B cell (primary cell): ENCODE measurements around the gene ABCC1. TPM values are rescaled to one million over a fixed set of nuclear protein-coding genes. Genes with fewer than 3 reads are reported as not detected.
A peak's percentile ranks its signal among the peaks of the same experiment; 100 is the strongest.

ENCODE experiments used
- ATAC-seq: fragments of 200-7000 bp; cut with Tn5 transposase; one replicate; pipeline ENCODE4 v1.10.0; 2021; ENCODE audit warnings: low read depth, mild to moderate bottlenecking, moderate number of reproducible peaks, moderate library complexity
- CTCF ChIA-PET: fragments of 350-600 bp; sonication (Branson Sonifier 250); formaldehyde crosslinking; loops from one replicate; lab custom pipeline; 2021; ENCODE audit warnings: antibody characterized with exemption, inconsistent platforms; lab: Charles Lee
- POLR2A ChIA-PET: fragments of 350-600 bp; sonication (Branson Sonifier 250); formaldehyde crosslinking; loops from one replicate; lab custom pipeline; 2021; ENCODE audit warnings: antibody characterized with exemption; lab: Charles Lee
- DNase-seq: peaks from one replicate; pipeline ENCODE4 v3.0.0; 2013
- H2AFZ ChIP-seq: 2 replicates; pipeline ENCODE4 v1.6.1; 2012; ENCODE audit warnings: mild to moderate bottlenecking, low read depth, low read length; ENCODE audit not compliant: insufficient read depth, poor library complexity, severe bottlenecking
- H3K27ac ChIP-seq, 2 donors: 1 replicate in 1 of 2; 2 replicates in 1 of 2; pipeline ENCODE4 v1.5.1; 2012 to 2013; ENCODE audit warnings: low read length in 2 of 2, mild to moderate bottlenecking in 2 of 2, moderate library complexity in 1 of 2
- H3K27me3 ChIP-seq, 4 experiments: fragments of 200-600 bp in 1 of 4; sonication (generic) in 1 of 4; replicated peaks in 1 of 4; 1 replicate in 2 of 4; 2 replicates in 2 of 4; pipeline versions ENCODE4 v1.6.1 to v1.7.0; 2013 to 2016; ENCODE audit warnings: low read length in 3 of 4, mild to moderate bottlenecking in 2 of 4, mixed read lengths in 1 of 4, moderate library complexity in 1 of 4; ENCODE audit not compliant: insufficient read depth in 4 of 4, control insufficient read depth in 3 of 4; ENCODE audit errors: control extremely low read depth in 1 of 4
- H3K36me3 ChIP-seq, 2 experiments: replicated peaks in 1 of 2; 1 replicate in 1 of 2; 2 replicates in 1 of 2; pipeline versions ENCODE4 v1.6.1 to v1.7.1; 2013; ENCODE audit warnings: low read length in 1 of 2; ENCODE audit not compliant: insufficient read depth in 2 of 2, control insufficient read depth in 1 of 2; ENCODE audit errors: control extremely low read depth in 1 of 2, extremely low read depth in 1 of 2
- H3K4me1 ChIP-seq, 2 donors: fragments of 200-600 bp in 1 of 2; sonication (generic) in 1 of 2; 1 replicate in 1 of 2; 2 replicates in 1 of 2; pipeline versions ENCODE4 v1.5.1 to v1.6.1; 2013 to 2017; ENCODE audit warnings: low read length in 2 of 2; ENCODE audit not compliant: control insufficient read depth in 2 of 2, insufficient read depth in 2 of 2
- H3K4me2 ChIP-seq: replicated peaks from 2 replicates; pipeline ENCODE3; 2012; ENCODE audit warnings: mild to moderate bottlenecking, low read depth, low read length; ENCODE audit not compliant: poor library complexity, severe bottlenecking
- H3K4me3 ChIP-seq, 5 experiments: fragments of 200-600 bp in 1 of 5; sonication (generic) in 1 of 5; 1 replicate in 3 of 5; 2 replicates in 2 of 5; pipeline versions ENCODE4 v1.5.1 to v1.7.0; 2011 to 2016; ENCODE audit warnings: low read length in 4 of 5, mild to moderate bottlenecking in 4 of 5, low read depth in 2 of 5, control low read depth in 1 of 5, moderate library complexity in 1 of 5; ENCODE audit not compliant: insufficient read depth in 1 of 5; ENCODE audit errors: control extremely low read depth in 1 of 5, extremely low read depth in 1 of 5
- H3K79me2 ChIP-seq: fragments of 200-600 bp; sonication (generic); one replicate; pipeline ENCODE4 v1.6.0; 2016; ENCODE audit warnings: low read length; ENCODE audit not compliant: control insufficient read depth, insufficient read depth
- H3K9ac ChIP-seq: fragments of 200-600 bp; sonication (generic); 2 replicates; pipeline ENCODE4 v1.6.1; 2017; ENCODE audit warnings: mild to moderate bottlenecking, low read length, moderate library complexity
- H3K9me3 ChIP-seq, 3 donors: one replicate each; pipeline versions ENCODE4 v1.6.1 to v1.7.1; 2013; ENCODE audit warnings: low read length in 2 of 3; ENCODE audit not compliant: control insufficient read depth in 2 of 3, insufficient read depth in 1 of 3; ENCODE audit errors: control extremely low read depth in 1 of 3
- H4K20me1 ChIP-seq: 2 replicates; pipeline ENCODE4 v1.6.0; 2012; ENCODE audit warnings: mild to moderate bottlenecking, low read length; ENCODE audit not compliant: insufficient read depth, control insufficient read depth, poor library complexity, severe bottlenecking
- H3K27ac Mint-ChIP-seq: one replicate; pipeline ENCODE4 v1.8.0; 2021; ENCODE audit warnings: mixed read lengths
- H3K27me3 Mint-ChIP-seq: one replicate; pipeline ENCODE4 v1.8.0; 2021; ENCODE audit warnings: mixed read lengths
- H3K4me1 Mint-ChIP-seq: one replicate; pipeline ENCODE4 v1.8.0; 2021; ENCODE audit warnings: mixed read lengths
- H3K4me3 Mint-ChIP-seq: one replicate; pipeline ENCODE4 v1.8.0; 2021; ENCODE audit warnings: mixed read lengths
- H3K9me3 Mint-ChIP-seq: one replicate; pipeline ENCODE4 v1.8.0; 2022; ENCODE audit warnings: mixed read lengths; ENCODE audit not compliant: insufficient read depth
- CTCF ChIP-seq: fragments of 200-600 bp; IDR thresholded peaks from one replicate; pipeline ENCODE4 v1.8.0; 2022; ENCODE audit warnings: antibody characterized with exemption, mild to moderate bottlenecking
- EZH2 ChIP-seq: IDR thresholded peaks from 2 replicates; pipeline ENCODE4 v1.6.1; 2012; ENCODE audit warnings: borderline replicate concordance, low read depth, mild to moderate bottlenecking, moderate library complexity, low read length; ENCODE audit not compliant: insufficient read depth, poor library complexity, severe bottlenecking
- WGBS: methylation state at CpG from one replicate; pipeline ENCODE4 v1.1.5; 2013; ENCODE audit warnings: missing lambda C conversion rate; ENCODE audit not compliant: insufficient coverage; 5-methylcytosine and 5-hydroxymethylcytosine counted together
- intact Hi-C: fragments of 100-400 bp; cut with micrococcal nuclease; formaldehyde crosslinking; loops from one replicate; pipeline ENCODE4 v1.10.0; 2022
- polyA plus RNA-seq: library from polyadenylated mRNA; depleted of rRNA; stranded (reverse); fragments of >200 nt; gene quantifications from 2 replicates; pipeline ENCODE4 v1.2.3, GENCODE V29; 2012
- total RNA-seq, 2 donors: library from RNA; stranded (reverse); fragments of 120-200 nt in 1 of 2; gene quantifications; 1 replicate in 1 of 2; 2 replicates in 1 of 2; pipeline versions ENCODE4 v1.2.3 to v1.2.4, GENCODE V29; 2013 to 2022

ABCC1 gene
- total and polyA plus RNA-seq, 2 donors (not counting 1 experiment from before 2014, with no cell fraction given): 21.8 to 73.0 TPM

DNA sequence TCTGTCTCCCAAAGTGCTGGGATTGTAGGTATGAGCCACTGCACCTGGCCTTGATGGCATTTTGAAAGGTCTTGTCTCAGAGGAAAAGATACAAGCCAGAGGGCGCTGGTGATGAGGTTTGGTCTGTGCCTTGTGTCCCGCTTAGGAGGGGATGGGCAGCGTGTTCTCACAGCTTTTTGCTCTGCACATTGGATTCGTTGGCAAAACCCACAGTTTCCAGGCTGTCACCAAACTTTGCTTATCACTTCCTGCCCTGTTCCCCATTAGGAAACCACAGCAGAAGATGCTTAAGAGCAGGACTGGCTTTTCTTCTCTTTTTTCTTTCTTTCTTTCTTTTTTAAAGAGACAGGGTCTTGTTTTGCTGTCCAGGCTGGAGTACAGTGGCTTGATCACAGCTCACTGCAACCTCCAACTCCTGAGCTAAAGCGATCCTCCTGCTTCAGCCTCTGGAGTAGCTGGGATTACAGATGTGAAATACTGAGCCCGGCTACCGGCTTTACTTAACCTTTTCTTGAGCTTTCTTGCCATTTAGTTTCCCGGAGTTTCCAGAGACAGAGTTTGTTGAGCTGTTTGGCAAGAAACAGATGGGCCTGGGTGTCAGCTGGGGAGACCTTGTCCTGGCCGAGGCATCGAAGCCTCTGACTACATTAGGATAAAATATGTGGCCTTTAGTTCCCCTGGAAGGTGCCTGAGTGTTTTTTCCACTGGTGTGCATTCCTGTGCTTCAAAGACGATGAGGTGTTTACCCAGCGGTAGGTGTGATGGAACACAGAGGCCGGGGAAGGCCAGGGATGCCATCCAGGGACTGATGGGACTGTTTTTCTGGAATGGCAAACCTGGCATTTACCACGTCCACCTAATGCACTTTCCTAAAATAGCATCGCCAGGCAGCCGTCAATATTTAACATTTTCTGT is 112.9 kb downstream of the ABCC1 start:
- WGBS: 25% methylated on average over 8 of the region's 16 CpGs
- TF ChIP-seq EZH2: no peak
- no peak for TF ChIP-seq CTCF
- ChIA-PET POLR2A (no interaction called here), CTCF (interaction anchor here (0.8 to 1.2 kb wide), 4 partner anchors 10 to 189 kb away, joined by 3 to 4 read pairs (median 3); partner anchors contain the start of gene CEP20)
- Histone ChIP-seq H3K36me3 (peaks cover 14 to 35% of the 10 kb centered on the region in 2 experiments), H3K4me1 (peaks cover 11 to 18% of the 10 kb centered on the region in 2 donors), H4K20me1 (peaks cover 5% of the 10 kb centered on the region), H2AFZ (no peak overlapping the region), H3K4me3 (no peak overlapping the region), H3K9ac (no peak overlapping the region), H3K27me3 (no peaks in the 10 kb centered on the region), H3K79me2 (peaks cover 5% of the 10 kb centered on the region), H3K4me2 (peak overlapping the region; percentile 26), H3K9me3 (no peaks in the 10 kb centered on the region), H3K27ac (peak overlapping the region in 1 of 2 donors; percentile 25)
- intact Hi-C loops: no loop called here
- H3K9me3 Mint-ChIP-seq: no peaks in the 10 kb centered on the region
- DNase-seq (no peak), ATAC-seq (no peak)
- H3K27ac Mint-ChIP-seq: no peak overlapping the region
- no peak overlapping the region for H3K4me3 Mint-ChIP-seq
- no peaks in the 10 kb centered on the region for H3K27me3 Mint-ChIP-seq
- peaks cover 19% of the 10 kb centered on the region for H3K4me1 Mint-ChIP-seq

- ChIA-PET CTCF (no interaction called here), POLR2A (no interaction called here)
- Histone ChIP-seq H3K9ac (no peak overlapping the region), H3K36me3 (peaks cover 11 to 39% of the 10 kb centered on the region in 2 experiments), H3K27me3 (no peaks in the 10 kb centered on the region), H4K20me1 (peaks cover 5% of the 10 kb centered on the region), H3K4me2 (no peak overlapping the region), H3K9me3 (no peaks in the 10 kb centered on the region), H3K4me3 (no peak overlapping the region), H3K4me1 (peaks cover 11 to 18% of the 10 kb centered on the region in 2 donors), H2AFZ (no peak overlapping the region), H3K79me2 (peaks cover 5% of the 10 kb centered on the region), H3K27ac (no peak overlapping the region)
- WGBS: 86% methylated on average over 1 of the region's 2 CpGs
- intact Hi-C loops: no loop called here
- DNase-seq: no peak
- H3K27me3 Mint-ChIP-seq: no peaks in the 10 kb centered on the region
- TF ChIP-seq CTCF: no peak
- no peak for TF ChIP-seq EZH2
- no peak overlapping the region for H3K4me3 Mint-ChIP-seq
- ATAC-seq: no peak
- H3K27ac Mint-ChIP-seq: peak overlapping the region; percentile 13
- H3K4me1 Mint-ChIP-seq: peaks cover 19% of the 10 kb centered on the region
- H3K9me3 Mint-ChIP-seq: no peaks in the 10 kb centered on the region
Observed at GRCh38 chr16:16063683-16064082, 114.3 kb downstream of the ABCC1 start.
